HAP-1 (cell line): Measurements from ENCODE around the gene DLGAP4.

Source experiments
- DNase-seq, 2 experiments: peaks; one replicate each; pipeline ENCODE4 v3.0.0-alpha.2; 2016 to 2020; ENCODE audit warnings: low spot score in 2 of 2
- H3K27me3 ChIP-seq: fragments of 250-450 bp; sonication (Bioruptor Pico); 2 replicates; pipeline ENCODE4 v1.5.1; 2020; ENCODE audit warnings: low read depth, mild to moderate bottlenecking, moderate library complexity
- H3K36me3 ChIP-seq: fragments of 250-450 bp; sonication (Bioruptor Pico); replicated peaks from 2 replicates; pipeline ENCODE4 v1.5.1; 2020; ENCODE audit warnings: mild to moderate bottlenecking
- H3K4me1 ChIP-seq: fragments of 250-450 bp; sonication (Bioruptor Pico); 2 replicates; pipeline ENCODE4 v1.5.1; 2020; ENCODE audit warnings: mild to moderate bottlenecking
- H3K4me3 ChIP-seq: fragments of 250-450 bp; sonication (Bioruptor Pico); 2 replicates; pipeline ENCODE4 v1.5.1; 2020; ENCODE audit warnings: mild to moderate bottlenecking, moderate library complexity
- H3K9me3 ChIP-seq: fragments of 250-450 bp; sonication (Bioruptor Pico); 2 replicates; pipeline ENCODE4 v1.5.1; 2020; ENCODE audit warnings: mild to moderate bottlenecking, moderate library complexity
- in situ Hi-C: fragments of 300-500 bp; cut with MboI; formaldehyde crosslinking; loops from 3 replicates; pipeline ENCODE4 v1.14.3; 2020; ENCODE audit warnings: low sequenced_read_pairs, inconsistent platforms, mixed read lengths

Gene DLGAP4

GRCh38 chr20:36271639-36272546 lies 34.2 kb upstream of the DLGAP4 start:
- in situ Hi-C loops: no loop called here
- no peaks in the 10 kb centered on the region for H3K9me3 ChIP-seq
- no peaks in the 10 kb centered on the region for H3K4me1 ChIP-seq
- H3K4me3 ChIP-seq: no peak overlapping the region
- H3K36me3 ChIP-seq: no peaks in the 10 kb centered on the region
- no peaks in the 10 kb centered on the region for H3K27me3 ChIP-seq
- no peak for DNase-seq

- Histone ChIP-seq H3K4me3 (no peak overlapping the region), H3K27me3 (0 out of 2 replicates have a peak, but pooled peaks cover 2% of the 10 kb centered on the region), H3K4me1 (no peaks in the 10 kb centered on the region), H3K36me3 (no peaks in the 10 kb centered on the region), H3K9me3 (no peaks in the 10 kb centered on the region)
- in situ Hi-C loops: no loop called here
- DNase-seq: no peak
Observed at GRCh38 chr20:36272547-36273220, 33.5 kb upstream of the DLGAP4 start.

- Histone ChIP-seq H3K36me3 (no peaks in the 10 kb centered on the region), H3K4me3 (no peak overlapping the region), H3K9me3 (no peaks in the 10 kb centered on the region), H3K4me1 (no peaks in the 10 kb centered on the region), H3K27me3 (0 out of 2 replicates have a peak, but pooled peaks cover 2% of the 10 kb centered on the region)
- in situ Hi-C loops: no loop called here
- no peak for DNase-seq
Observed at GRCh38 chr20:36273414-36274180, 32.5 kb upstream of the DLGAP4 start.

- H3K4me1 ChIP-seq: no peaks in the 10 kb centered on the region
- no peaks in the 10 kb centered on the region for H3K9me3 ChIP-seq
- no peak for DNase-seq
- no peaks in the 10 kb centered on the region for H3K36me3 ChIP-seq
- in situ Hi-C loops: no loop called here
- no peak overlapping the region for H3K4me3 ChIP-seq
- H3K27me3 ChIP-seq: 0 out of 2 replicates have a peak, but pooled peaks cover 2% of the 10 kb centered on the region
Observed at GRCh38 chr20:36274181-36274841, 31.8 kb upstream of the DLGAP4 start.

- DNase-seq: no peak
- Histone ChIP-seq H3K27me3 (0 out of 2 replicates have a peak, but pooled peaks cover 2% of the 10 kb centered on the region), H3K36me3 (no peaks in the 10 kb centered on the region), H3K4me3 (no peak overlapping the region), H3K9me3 (no peaks in the 10 kb centered on the region), H3K4me1 (no peaks in the 10 kb centered on the region)
- in situ Hi-C loops: no loop called here
Observed at GRCh38 chr20:36275011-36275410, 31.1 kb upstream of the DLGAP4 start.

GRCh38 chr20:36275441-36276189 lies 30.5 kb upstream of the DLGAP4 start:
- no peak overlapping the region for H3K4me3 ChIP-seq
- no peaks in the 10 kb centered on the region for H3K9me3 ChIP-seq
- H3K27me3 ChIP-seq: 0 out of 2 replicates have a peak, but pooled peaks cover 2% of the 10 kb centered on the region
- H3K4me1 ChIP-seq: no peaks in the 10 kb centered on the region
- in situ Hi-C loops: no loop called here
- no peak for DNase-seq
- H3K36me3 ChIP-seq: no peaks in the 10 kb centered on the region

GRCh38 chr20:36277546-36277945 lies 28.6 kb upstream of the DLGAP4 start:
- 0 out of 2 replicates have a peak, but pooled peaks cover 2% of the 10 kb centered on the region for H3K27me3 ChIP-seq
- no peaks in the 10 kb centered on the region for H3K9me3 ChIP-seq
- no peaks in the 10 kb centered on the region for H3K4me1 ChIP-seq
- in situ Hi-C loops: no loop called here
- no peak overlapping the region for H3K4me3 ChIP-seq
- H3K36me3 ChIP-seq: no peaks in the 10 kb centered on the region
- DNase-seq: no peak

- H3K4me1 ChIP-seq: no peaks in the 10 kb centered on the region
- H3K9me3 ChIP-seq: no peaks in the 10 kb centered on the region
- H3K36me3 ChIP-seq: no peaks in the 10 kb centered on the region
- no peak for DNase-seq
- H3K27me3 ChIP-seq: peaks cover 4% of the 10 kb centered on the region; the same call in 1 of the 2 replicates
- in situ Hi-C loops: no loop called here
- no peak overlapping the region for H3K4me3 ChIP-seq
Observed at GRCh38 chr20:36279362-36279761, 26.8 kb upstream of the DLGAP4 start.

GRCh38 chr20:36279776-36280175 lies 26.4 kb upstream of the DLGAP4 start:
- Histone ChIP-seq H3K4me1 (no peaks in the 10 kb centered on the region), H3K4me3 (no peak overlapping the region), H3K9me3 (no peaks in the 10 kb centered on the region), H3K36me3 (no peaks in the 10 kb centered on the region), H3K27me3 (peaks cover 4% of the 10 kb centered on the region; the same call in 1 of the 2 replicates)
- in situ Hi-C loops: no loop called here
- DNase-seq: no peak

GRCh38 chr20:36281785-36282380 lies 24.3 kb upstream of the DLGAP4 start:
- DNase-seq: no peak
- H3K36me3 ChIP-seq: no peaks in the 10 kb centered on the region
- H3K4me1 ChIP-seq: no peaks in the 10 kb centered on the region
- H3K27me3 ChIP-seq: peaks cover 9% of the 10 kb centered on the region
- in situ Hi-C loops: no loop called here
- H3K9me3 ChIP-seq: no peaks in the 10 kb centered on the region
- no peak overlapping the region for H3K4me3 ChIP-seq

GRCh38 chr20:36284751-36285150 lies 21.4 kb upstream of the DLGAP4 start:
- no peak for DNase-seq
- H3K9me3 ChIP-seq: no peaks in the 10 kb centered on the region
- in situ Hi-C loops: no loop called here

GRCh38 chr20:36285746-36286447 lies 20.2 kb upstream of the DLGAP4 start:
- in situ Hi-C loops: no loop called here
- DNase-seq: no peak
- H3K36me3 ChIP-seq: no peaks in the 10 kb centered on the region
- H3K4me3 ChIP-seq: no peak overlapping the region
- H3K4me1 ChIP-seq: no peaks in the 10 kb centered on the region
- no peaks in the 10 kb centered on the region for H3K9me3 ChIP-seq
- peaks cover 18% of the 10 kb centered on the region for H3K27me3 ChIP-seq

More at GRCh38 chr20:36284751-36285150, 21.4 kb upstream of the DLGAP4 start:
- no peaks in the 10 kb centered on the region for H3K4me1 ChIP-seq
- H3K36me3 ChIP-seq: no peaks in the 10 kb centered on the region
- H3K4me3 ChIP-seq: no peak overlapping the region
- H3K27me3 ChIP-seq: peaks cover 15% of the 10 kb centered on the region
